Measurements from ENCODE around the gene DAGLB. TPM values are rescaled to one million over a fixed set of nuclear protein-coding genes. Genes with fewer than 3 reads are reported as not detected.

Gene DAGLB
- total and polyA plus RNA-seq, 2 experiments from 2014 or later, result 18.9 to 22.3 TPM

GRCh38 chr7:6423942-6424701, 23.6 kb downstream of the DAGLB start:
- DNase-seq (ENCODE audit: low read depth in 1 of 2, low spot score in 1 of 2), result no peak
- no peak overlapping the region for H3K27ac ChIP-seq
- no peak for TF ChIP-seq CTCF (IDR thresholded peaks at IDR 0.05; ENCODE audit: low read depth, low read length)
- H3K4me3 ChIP-seq, result no peak overlapping the region
- H3K27me3 ChIP-seq, result no peaks in the 10 kb centered on the region
- H3K9me3 ChIP-seq (ENCODE audit: low read depth), result no peaks in the 10 kb centered on the region
- H3K36me3 ChIP-seq, result peaks cover 12% of the 10 kb centered on the region
- H3K4me1 ChIP-seq (ENCODE audit: low read depth), result no peaks in the 10 kb centered on the region

- Histone ChIP-seq H3K27me3 (no peaks in the 10 kb centered on the region), H3K27ac (no peak overlapping the region), H3K9me3 (ENCODE audit: low read depth) (no peaks in the 10 kb centered on the region), H3K4me3 (no peak overlapping the region), H3K4me1 (ENCODE audit: low read depth) (no peaks in the 10 kb centered on the region), H3K36me3 (peaks cover 12% of the 10 kb centered on the region)
- DNase-seq (ENCODE audit: low read depth in 1 of 2, low spot score in 1 of 2), result no peak
- no peak for TF ChIP-seq CTCF (IDR thresholded peaks at IDR 0.05; ENCODE audit: low read depth, low read length)
Observed at GRCh38 chr7:6422926-6423632, 24.7 kb downstream of the DAGLB start.

GRCh38 chr7:6422095-6422494, 25.7 kb downstream of the DAGLB start:
- TF ChIP-seq CTCF (IDR thresholded peaks at IDR 0.05; ENCODE audit: low read depth, low read length), result no peak
- Histone ChIP-seq H3K36me3 (peaks cover 11% of the 10 kb centered on the region), H3K4me3 (no peak overlapping the region)

GRCh38 chr7:6420680-6421079, 27.1 kb downstream of the DAGLB start:
- TF ChIP-seq CTCF (IDR thresholded peaks at IDR 0.05; ENCODE audit: low read depth, low read length), result no peak
- Histone ChIP-seq H3K36me3 (peaks cover 18% of the 10 kb centered on the region), H3K4me1 (ENCODE audit: low read depth) (no peaks in the 10 kb centered on the region)

More at GRCh38 chr7:6422095-6422494, 25.7 kb downstream of the DAGLB start:
- Histone ChIP-seq H3K4me1 (ENCODE audit: low read depth) (no peaks in the 10 kb centered on the region), H3K9me3 (ENCODE audit: low read depth) (no peaks in the 10 kb centered on the region), H3K27me3 (no peaks in the 10 kb centered on the region), H3K27ac (no peak overlapping the region)
- no peak for DNase-seq (ENCODE audit: low read depth in 1 of 2, low spot score in 1 of 2)

GRCh38 chr7:6419310-6419773, 28.4 kb downstream of the DAGLB start:
- H3K36me3 ChIP-seq, result peaks cover 15% of the 10 kb centered on the region

More at GRCh38 chr7:6420680-6421079, 27.1 kb downstream of the DAGLB start:
- H3K27ac ChIP-seq, result no peak overlapping the region
- H3K27me3 ChIP-seq, result no peaks in the 10 kb centered on the region
- no peaks in the 10 kb centered on the region for H3K9me3 ChIP-seq (ENCODE audit: low read depth)
- DNase-seq (ENCODE audit: low read depth in 1 of 2, low spot score in 1 of 2), result no peak
- H3K4me3 ChIP-seq, result no peak overlapping the region

More at GRCh38 chr7:6419310-6419773, 28.4 kb downstream of the DAGLB start:
- Histone ChIP-seq H3K4me1 (ENCODE audit: low read depth) (no peaks in the 10 kb centered on the region), H3K4me3 (no peak overlapping the region), H3K27ac (no peak overlapping the region), H3K9me3 (ENCODE audit: low read depth) (no peaks in the 10 kb centered on the region), H3K27me3 (no peaks in the 10 kb centered on the region)
- TF ChIP-seq CTCF (IDR thresholded peaks at IDR 0.05; ENCODE audit: low read depth, low read length), result no peak
- no peak for DNase-seq (ENCODE audit: low read depth in 1 of 2, low spot score in 1 of 2)

Data from cardiac muscle cell (in vitro differentiated cells and primary cell).